Heart left ventricle (tissue), 13 donors: ENCODE results near the gene HCK.

ENCODE experiments used
- CTCF ChIP-seq, 12 donors: fragments of 200-600 bp; sonication (generic) in 4 of 12; IDR thresholded peaks; one replicate each; pipeline versions ENCODE4 v1.5.0 to v1.8.0; 2018 to 2022; ENCODE audit warnings: antibody characterized with exemption in 12 of 12, mild to moderate bottlenecking in 5 of 12
- POLR2A ChIP-seq, 2 donors: fragments of 450-650 bp; IDR thresholded peaks; one replicate each; pipeline ENCODE4 v1.6.1; 2017; ENCODE audit warnings: antibody characterized with exemption in 2 of 2, mild to moderate bottlenecking in 2 of 2, moderate library complexity in 2 of 2
- donor health status: ischemic (EF 13 %, LVEDD 7.1; RV severe dilation, severe dysfunction).
- donor health status: DM: no; HTN: yes; CAD: no.
- donor health status: DM: no; HTN: no; CAD: no.
- donor health status: ischemic (EF 25% LVEDD 6.9; RV normal size, moderate dysfunction).
- donor health status: ischemic (EF 25% LVEDD 5.7; RV mildly dilated, moderate dysfunction).
- donor health status: ischemic (EF 35%, LVEDD 5.7; RV mildly dilated, moderate dysfunction).
- donor health status: nonischemic (EF 11% LVEDD 7.7; RV severe dilation, severe dysfunction).
- donor health status: DM: yes; HTN: yes; CAD: no.
- donor health status: PGD.
- donor health status: ischemic (EF 29% LVEDD 5.4; RV normal size, mild dysfunction).
- donor health status: nonischemic (EF 23%, LVEDD 6.1; RV moderate dilation, normal function).

GRCh38 chr20:32135983-32136515 lies 84.0 kb downstream of the HCK start:
- TF ChIP-seq POLR2A (IDR thresholded peaks at IDR 0.05) (no peak), CTCF (IDR thresholded peaks at IDR 0.05) (no peak)
